Activated CD8-positive, alpha-beta memory T cell treated with anti-CD3 and anti-CD28 coated beads, Interleukin-2, amount 10 ng/mL, durations not matched to agents 7 days and 5 days (primary cell): ENCODE data around the gene ACSL6. TPM values are rescaled to one million over a fixed set of nuclear protein-coding genes. Genes with fewer than 3 reads are reported as not detected.

Experiments used
- ATAC-seq: fragments of 150-1000 bp; cut with Tn5 transposase; one replicate; pipeline ENCODE4 v1.10.0; 2021; ENCODE audit warnings: moderate library complexity
- CTCF ChIA-PET: fragments of 350-600 bp; sonication (Branson Sonifier 250); formaldehyde crosslinking; loops from one replicate; lab custom pipeline; 2021; ENCODE audit warnings: antibody characterized with exemption; lab: Charles Lee
- DNase-seq: peaks from one replicate; pipeline ENCODE4 v3.0.0-alpha.2; 2020
- H3K27ac Mint-ChIP-seq: one replicate; pipeline ENCODE4 v1.8.0; 2021; ENCODE audit warnings: mild to moderate bottlenecking, mixed read lengths
- H3K27me3 Mint-ChIP-seq: one replicate; pipeline ENCODE4 v1.8.0; 2021; ENCODE audit warnings: mixed read lengths
- H3K36me3 Mint-ChIP-seq: one replicate; pipeline ENCODE4 v1.8.0; 2021; ENCODE audit warnings: mild to moderate bottlenecking, mixed read lengths
- H3K4me1 Mint-ChIP-seq: one replicate; pipeline ENCODE4 v1.8.0; 2021; ENCODE audit warnings: mixed read lengths
- H3K4me3 Mint-ChIP-seq: one replicate; pipeline ENCODE4 v1.8.0; 2021; ENCODE audit warnings: mild to moderate bottlenecking, moderate library complexity, mixed read lengths
- H3K9me3 Mint-ChIP-seq: one replicate; pipeline ENCODE4 v1.8.0; 2022; ENCODE audit warnings: low read depth, mixed read lengths
- total RNA-seq, 2 experiments: library from RNA; stranded (reverse); gene quantifications; one replicate each; pipeline ENCODE4 v1.2.3, GENCODE V29; 2021

Gene ACSL6
- total RNA-seq, 2 experiments from 2014 or later, result 7.0 to 10.9 TPM

- H3K27me3 Mint-ChIP-seq, result peaks cover 61% of the 10 kb centered on the region
- ATAC-seq (no peak), DNase-seq (peak; percentile 42)
- H3K9me3 Mint-ChIP-seq, result no peaks in the 10 kb centered on the region
- H3K4me3 Mint-ChIP-seq, result no peak overlapping the region
- CTCF ChIA-PET, result interaction anchor here (0.6 to 4.0 kb wide), 8 partner anchors 9 to 491 kb away, joined by 3 to 29 read pairs (median 4); no protein-coding TSS in a partner anchor
- H3K4me1 Mint-ChIP-seq, result peaks cover 48% of the 10 kb centered on the region
- peak overlapping the region; percentile 54 for H3K27ac Mint-ChIP-seq
- no peaks in the 10 kb centered on the region for H3K36me3 Mint-ChIP-seq
Measured at GRCh38 chr5:132019337-132019736, 7.9 kb upstream of the ACSL6 start.

DNA sequence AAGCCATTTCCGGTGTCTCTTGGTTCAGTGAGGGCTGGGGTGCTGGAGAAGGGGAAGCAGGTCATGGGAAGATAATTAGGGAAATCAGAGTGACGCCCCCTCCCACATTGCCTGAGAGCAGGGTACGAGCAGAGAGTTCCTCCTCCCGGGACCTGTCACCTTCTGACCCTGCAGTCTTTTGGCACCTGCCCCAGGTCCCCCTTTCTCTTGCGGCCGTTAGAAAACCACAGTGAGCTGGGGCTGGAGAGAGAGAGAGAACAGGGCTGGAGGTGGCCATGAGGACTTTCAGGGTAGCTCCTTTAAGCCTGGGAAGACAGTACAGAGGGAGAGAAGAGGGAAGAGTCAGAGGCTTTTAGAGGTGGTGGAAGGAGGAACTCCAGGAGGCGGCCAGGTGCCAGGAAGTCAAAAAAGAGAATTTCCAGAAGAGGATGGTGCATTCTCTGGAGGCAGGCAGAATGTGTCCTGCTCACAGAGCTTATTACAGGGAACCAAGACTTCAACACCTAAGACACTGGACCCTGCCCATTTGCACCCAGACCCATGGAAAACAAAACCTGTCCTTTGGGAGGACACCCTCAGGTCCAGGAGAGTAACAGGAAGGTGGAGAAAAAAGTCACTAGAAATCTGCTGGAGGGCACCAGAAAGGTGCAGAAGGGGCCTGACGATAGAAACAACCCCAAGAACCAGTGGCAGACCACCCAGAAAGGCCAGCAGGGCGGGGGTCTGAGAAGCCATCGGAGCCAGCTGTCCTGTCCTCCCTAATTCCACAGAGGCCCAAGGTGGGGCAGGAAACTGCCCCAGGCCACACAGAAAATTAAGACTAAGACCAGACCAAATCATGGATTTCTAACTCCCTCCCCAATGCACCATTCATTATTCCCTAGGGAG, 6.5 kb upstream of the ACSL6 start:
- DNase-seq (no peak), ATAC-seq (no peak)
- no peaks in the 10 kb centered on the region for H3K36me3 Mint-ChIP-seq
- CTCF ChIA-PET, result interaction anchor here (2.8 to 3.5 kb wide), 2 partner anchors 46 to 428 kb away, joined by 9 to 28 read pairs; no protein-coding TSS in a partner anchor
- peaks cover 49% of the 10 kb centered on the region for H3K4me1 Mint-ChIP-seq
- H3K27ac Mint-ChIP-seq, result no peak overlapping the region
- H3K4me3 Mint-ChIP-seq, result no peak overlapping the region
- peaks cover 69% of the 10 kb centered on the region for H3K27me3 Mint-ChIP-seq
- no peaks in the 10 kb centered on the region for H3K9me3 Mint-ChIP-seq

DNA sequence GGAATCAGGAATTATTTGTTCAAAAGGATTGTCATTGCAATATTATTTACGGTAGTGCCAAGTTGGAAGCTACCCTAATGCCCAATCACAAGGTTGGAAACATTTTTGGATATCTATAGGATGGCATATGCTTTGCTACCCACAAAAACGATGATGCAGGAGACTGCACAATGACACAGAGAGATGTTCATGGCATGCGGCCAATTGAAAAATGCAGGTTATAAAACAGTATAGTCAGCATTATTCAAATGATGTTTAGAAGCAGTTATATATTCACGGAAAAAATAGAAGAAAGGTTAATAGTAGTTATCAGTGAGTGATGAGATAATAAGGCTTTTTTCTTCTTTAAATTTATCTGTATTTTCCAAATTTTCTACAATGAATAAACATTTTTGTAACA, 5.9 kb upstream of the ACSL6 start:
- CTCF ChIA-PET, result interaction anchor here (2.8 to 3.5 kb wide), 2 partner anchors 47 to 428 kb away, joined by 9 to 28 read pairs; no protein-coding TSS in a partner anchor
- Mint-ChIP-seq H3K4me1 (peaks cover 49% of the 10 kb centered on the region), H3K4me3 (no peak overlapping the region)

DNA sequence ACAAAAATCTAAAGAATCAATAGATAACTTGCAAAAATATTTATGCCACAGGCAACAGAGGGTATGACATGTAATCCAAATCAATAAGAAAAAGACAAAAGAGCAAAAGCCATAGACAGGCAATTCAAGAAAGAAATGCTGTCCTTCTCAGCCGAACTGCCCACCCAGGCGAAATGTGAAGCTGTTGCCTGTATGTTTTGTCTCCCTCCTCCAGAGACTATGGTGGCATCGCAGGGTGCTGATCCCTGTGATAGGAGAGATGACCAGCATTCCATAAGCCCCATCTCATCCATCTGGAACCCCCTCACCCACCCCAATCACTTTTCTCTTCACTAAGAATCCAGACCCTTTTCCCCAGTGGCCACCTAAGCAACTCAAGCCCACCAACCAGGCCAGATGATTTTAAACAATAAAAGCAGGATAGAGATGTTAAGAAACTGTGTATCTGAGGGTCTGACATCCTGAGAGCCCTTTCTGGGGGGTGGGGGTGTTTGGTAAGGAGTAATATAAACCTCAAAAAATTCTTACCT, 5.3 kb upstream of the ACSL6 start:
- no peak overlapping the region for H3K4me3 Mint-ChIP-seq
- no peak overlapping the region for H3K27ac Mint-ChIP-seq
- peaks cover 51% of the 10 kb centered on the region for H3K4me1 Mint-ChIP-seq

More for the DNA sequence above, 5.9 kb upstream of the ACSL6 start:
- Mint-ChIP-seq H3K9me3 (no peaks in the 10 kb centered on the region), H3K27me3 (peaks cover 71% of the 10 kb centered on the region), H3K36me3 (no peaks in the 10 kb centered on the region), H3K27ac (no peak overlapping the region)
- ATAC-seq (no peak), DNase-seq (no peak)

DNA sequence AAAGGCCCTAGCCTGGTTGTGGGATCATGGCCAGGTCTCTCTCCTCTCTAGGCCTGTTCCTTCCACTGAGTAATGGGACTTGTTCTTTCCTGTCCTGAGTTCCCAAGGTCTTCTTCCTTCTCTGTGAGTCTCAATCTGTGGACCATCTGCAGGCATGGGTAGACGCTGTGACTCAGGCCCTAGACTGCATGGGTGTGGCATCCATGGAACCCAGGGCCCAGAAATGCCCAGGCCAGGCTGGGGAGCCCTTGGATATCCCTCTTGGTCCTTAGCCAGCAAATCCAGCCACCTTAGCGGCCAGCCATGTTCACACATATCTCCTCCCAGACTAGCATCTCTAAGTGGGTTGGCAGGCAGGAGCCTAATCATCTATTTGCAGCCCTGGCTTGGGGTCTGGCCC, 2.3 kb upstream of the ACSL6 start:
- H3K9me3 Mint-ChIP-seq, result no peaks in the 10 kb centered on the region
- no peak overlapping the region for H3K27ac Mint-ChIP-seq
- DNase-seq (peak; percentile 34), ATAC-seq (no peak)
- peaks cover 82% of the 10 kb centered on the region for H3K27me3 Mint-ChIP-seq
- peaks cover 37% of the 10 kb centered on the region for H3K4me1 Mint-ChIP-seq
- H3K4me3 Mint-ChIP-seq, result no peak overlapping the region
- no peaks in the 10 kb centered on the region for H3K36me3 Mint-ChIP-seq
- CTCF ChIA-PET, result no interaction called here

More for the DNA sequence above, 5.3 kb upstream of the ACSL6 start:
- Mint-ChIP-seq H3K9me3 (no peaks in the 10 kb centered on the region), H3K36me3 (no peaks in the 10 kb centered on the region), H3K27me3 (peaks cover 71% of the 10 kb centered on the region)
- DNase-seq (no peak), ATAC-seq (no peak)
- CTCF ChIA-PET, result interaction anchor here (1.4 to 3.5 kb wide), 2 partner anchors 46 to 47 kb away, joined by 4 to 28 read pairs; no protein-coding TSS in a partner anchor

- H3K27me3 Mint-ChIP-seq, result peaks cover 82% of the 10 kb centered on the region
- no peak overlapping the region for H3K27ac Mint-ChIP-seq
- ATAC-seq (no peak), DNase-seq (peak; percentile 37)
- H3K4me3 Mint-ChIP-seq, result no peak overlapping the region
- no peaks in the 10 kb centered on the region for H3K9me3 Mint-ChIP-seq
- H3K36me3 Mint-ChIP-seq, result no peaks in the 10 kb centered on the region
- CTCF ChIA-PET, result interaction anchor here (1.4 to 9.4 kb wide), 2 partner anchors 50 to 423 kb away, joined by 3 to 72 read pairs; partner anchors contain the start of gene IL3
- peaks cover 35% of the 10 kb centered on the region for H3K4me1 Mint-ChIP-seq
Measured at GRCh38 chr5:132013006-132013689, 1.7 kb upstream of the ACSL6 start.

DNA sequence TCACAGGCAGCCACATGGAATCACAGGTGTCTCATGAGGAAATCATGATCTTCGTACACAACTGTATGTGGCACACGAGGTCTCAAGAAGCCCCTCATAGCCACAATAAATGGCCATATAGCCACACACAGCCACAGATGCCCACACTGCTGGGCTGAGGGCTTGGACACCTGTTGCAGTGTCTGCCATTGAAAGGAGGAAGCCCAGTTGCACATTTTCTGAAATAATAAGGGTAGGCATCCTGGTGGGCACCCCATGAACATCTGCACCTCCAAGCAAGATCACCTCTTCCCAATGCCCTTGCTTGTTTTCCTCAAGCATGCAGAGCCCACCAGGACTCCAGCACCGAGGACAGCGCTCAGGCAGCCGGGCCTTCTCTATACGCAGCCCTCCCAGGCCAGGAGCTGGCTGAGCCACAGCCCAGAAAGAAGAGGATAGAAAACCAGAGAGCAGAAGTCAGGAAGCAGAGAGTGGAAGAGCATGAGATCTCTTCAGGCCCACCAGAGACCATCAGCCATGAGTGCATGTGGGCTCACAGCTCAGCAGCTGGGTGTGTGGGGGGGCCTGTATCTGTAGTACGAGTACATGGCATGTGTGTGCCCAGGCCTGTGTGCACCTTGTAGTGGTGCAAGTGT, 1.0 kb upstream of the ACSL6 start:
- ATAC-seq (no peak), DNase-seq (peak; percentile 48)
- peak overlapping the region; percentile 31 for H3K4me3 Mint-ChIP-seq
- H3K9me3 Mint-ChIP-seq, result no peaks in the 10 kb centered on the region
- H3K27me3 Mint-ChIP-seq, result peaks cover 76% of the 10 kb centered on the region
- no peaks in the 10 kb centered on the region for H3K36me3 Mint-ChIP-seq
- H3K4me1 Mint-ChIP-seq, result peaks cover 32% of the 10 kb centered on the region
- no peak overlapping the region for H3K27ac Mint-ChIP-seq
- CTCF ChIA-PET, result interaction anchor here (1.4 to 9.4 kb wide), 2 partner anchors 50 to 423 kb away, joined by 3 to 72 read pairs; partner anchors contain the start of gene IL3

GRCh38 chr5:132010989-132011621, 353 bp downstream of the ACSL6 start:
- Mint-ChIP-seq H3K4me3 (peak overlapping the region; percentile 60), H3K36me3 (no peaks in the 10 kb centered on the region), H3K4me1 (peaks cover 22% of the 10 kb centered on the region), H3K27me3 (peaks cover 63% of the 10 kb centered on the region), H3K9me3 (no peaks in the 10 kb centered on the region), H3K27ac (no peak overlapping the region)
- CTCF ChIA-PET, result interaction anchor here (1.0 to 9.4 kb wide), 4 partner anchors 10 to 422 kb away, joined by 3 to 72 read pairs (median 18); partner anchors contain the start of gene IL3
- peak; percentile 39 for DNase-seq
- ATAC-seq, result peak; percentile 14

- DNase-seq, result peak; percentile 36
- no peak for ATAC-seq
- H3K27me3 Mint-ChIP-seq, result peaks cover 58% of the 10 kb centered on the region
- no peaks in the 10 kb centered on the region for H3K36me3 Mint-ChIP-seq
- no peaks in the 10 kb centered on the region for H3K9me3 Mint-ChIP-seq
- H3K4me3 Mint-ChIP-seq, result peak overlapping the region; percentile 40
- no peak overlapping the region for H3K27ac Mint-ChIP-seq
- CTCF ChIA-PET, result interaction anchor here (1.0 to 9.4 kb wide), 5 partner anchors 10 to 421 kb away, joined by 3 to 72 read pairs (median 23); partner anchors contain the start of gene IL3
- peaks cover 19% of the 10 kb centered on the region for H3K4me1 Mint-ChIP-seq
Measured at GRCh38 chr5:132010645-132010988, 841 bp downstream of the ACSL6 start.

- no peaks in the 10 kb centered on the region for H3K9me3 Mint-ChIP-seq
- no peak for ATAC-seq
- H3K27ac Mint-ChIP-seq, result no peak overlapping the region
- DNase-seq, result peak; percentile 40
- peaks cover 50% of the 10 kb centered on the region for H3K27me3 Mint-ChIP-seq
- H3K4me1 Mint-ChIP-seq, result peaks cover 19% of the 10 kb centered on the region
- H3K36me3 Mint-ChIP-seq, result no peaks in the 10 kb centered on the region
- no peak overlapping the region for H3K4me3 Mint-ChIP-seq
- CTCF ChIA-PET, result interaction anchor here (0.7 to 9.4 kb wide), 10 partner anchors 11 to 420 kb away, joined by 3 to 140 read pairs (median 4); partner anchors contain the start of genes FNIP1 and IL3
Measured at GRCh38 chr5:132009706-132010405, 1.6 kb downstream of the ACSL6 start.

DNA sequence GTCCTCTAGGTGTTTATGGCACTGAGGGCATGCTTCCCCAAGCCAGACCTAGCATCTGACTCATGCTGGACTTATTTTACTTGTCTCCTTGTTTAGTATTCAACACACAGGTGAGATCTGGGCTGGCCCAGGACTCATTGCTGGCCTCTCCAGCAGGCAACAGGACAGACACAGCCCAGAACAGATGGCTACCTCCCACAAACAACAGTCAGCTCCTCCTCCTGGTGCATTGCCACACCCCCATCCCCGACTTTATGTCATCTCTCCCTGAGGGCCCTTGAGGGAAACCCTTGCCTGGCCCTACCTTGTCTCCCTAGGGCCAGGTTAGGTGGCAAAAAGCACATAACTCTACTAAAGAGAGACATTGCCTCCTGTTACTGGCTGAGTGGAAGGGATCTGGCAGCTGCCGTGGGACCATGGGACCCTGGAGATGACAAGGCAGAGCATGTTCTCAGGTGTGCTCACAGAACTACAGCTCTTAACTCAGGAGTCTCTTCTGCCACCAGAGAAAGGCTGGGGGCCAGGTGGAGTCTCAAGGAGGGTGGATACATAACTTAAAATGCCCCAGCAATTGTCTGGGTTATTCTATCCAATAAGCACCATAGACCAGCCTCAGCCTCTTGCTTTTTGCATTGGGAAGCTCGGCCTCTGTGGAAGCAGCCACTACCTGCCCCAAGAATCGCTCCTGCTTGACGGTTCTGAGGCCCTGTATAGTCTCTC, 2.3 kb downstream of the ACSL6 start:
- H3K4me3 Mint-ChIP-seq, result no peak overlapping the region
- DNase-seq (peak; percentile 21), ATAC-seq (no peak)
- H3K9me3 Mint-ChIP-seq, result no peaks in the 10 kb centered on the region
- no peaks in the 10 kb centered on the region for H3K36me3 Mint-ChIP-seq
- no peak overlapping the region for H3K27ac Mint-ChIP-seq
- peaks cover 19% of the 10 kb centered on the region for H3K4me1 Mint-ChIP-seq
- CTCF ChIA-PET, result interaction anchor here (1.2 to 9.4 kb wide), 14 partner anchors 12 to 586 kb away, joined by 3 to 140 read pairs (median 6); partner anchors contain the start of gene IL3
- H3K27me3 Mint-ChIP-seq, result peaks cover 43% of the 10 kb centered on the region
